GM10266 (cell line): ENCODE data around the gene CCDC15.

Experiments used
- DNase-seq: peaks from one replicate; pipeline ENCODE4 v3.0.0; 2012; ENCODE audit errors: extremely low spot score
- TF ChIP-seq, protein P1 (sequence below): IDR thresholded peaks from 2 replicates; pipeline ENCODE4 v1.5.1; 2012; ENCODE audit warnings: mild to moderate bottlenecking, low read depth; ENCODE audit not compliant: control insufficient read depth, insufficient read depth; ENCODE audit errors: missing control alignments

CCDC15 gene

DNA sequence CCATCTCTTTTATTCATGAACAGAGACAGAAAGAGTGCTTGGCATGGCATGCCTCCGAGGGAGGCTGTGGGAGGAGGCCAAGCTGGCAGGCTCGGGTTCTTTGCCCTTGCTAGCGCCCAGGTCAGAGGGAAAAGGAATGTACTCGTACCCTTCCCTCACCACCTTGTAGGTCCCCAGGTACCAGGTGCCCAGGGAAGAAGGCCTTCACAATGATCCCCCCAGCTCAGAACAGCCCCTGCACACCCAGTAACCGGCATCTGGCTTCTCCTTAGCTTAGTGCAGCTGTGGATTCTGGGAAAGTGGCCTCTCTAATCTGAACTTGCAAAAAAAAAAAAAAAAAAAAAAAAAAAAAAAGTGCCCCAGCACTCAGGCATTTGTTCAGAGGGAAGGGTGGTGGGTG is 33.6 kb upstream of the CCDC15 start:
- DNase-seq, result no peak

DNA sequence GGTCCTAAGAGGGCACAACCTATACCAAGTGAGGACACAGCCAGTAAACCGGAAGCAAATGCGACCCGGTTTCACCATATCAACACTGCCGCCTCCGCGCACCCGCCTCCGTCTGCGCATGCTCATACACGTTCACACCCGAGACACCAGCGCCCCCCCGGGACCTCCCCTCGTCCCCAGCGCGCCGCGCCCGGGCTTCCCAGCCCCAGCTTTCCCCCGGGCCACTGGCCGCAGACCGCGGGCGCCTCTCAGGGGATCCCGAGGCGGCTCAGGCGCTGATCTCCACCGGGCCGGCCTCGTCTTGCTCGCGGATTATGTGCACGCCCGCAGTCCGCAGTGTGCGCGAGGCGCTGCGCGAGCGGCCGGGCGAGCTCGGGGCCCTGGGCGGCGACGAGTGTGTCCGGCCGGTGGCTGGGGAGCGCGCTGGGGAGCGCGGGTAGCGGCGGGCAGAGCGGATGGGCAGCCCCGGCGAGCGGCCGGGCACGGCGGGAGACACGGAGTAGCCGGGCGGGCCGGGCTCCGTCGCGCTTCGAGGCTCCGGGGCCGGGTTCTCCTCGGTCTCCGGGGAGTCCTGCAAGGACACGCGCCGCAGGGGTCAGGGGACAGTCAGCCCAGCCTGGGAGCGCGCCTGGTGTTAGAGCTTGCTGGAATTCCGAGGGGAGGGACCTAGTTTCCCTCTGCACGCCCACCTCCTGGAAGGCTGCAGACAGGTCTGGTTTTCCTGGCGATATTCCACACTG is 33.0 kb upstream of the CCDC15 start:
- peak; percentile 52 for DNase-seq
- TF ChIP-seq, protein P1, sequence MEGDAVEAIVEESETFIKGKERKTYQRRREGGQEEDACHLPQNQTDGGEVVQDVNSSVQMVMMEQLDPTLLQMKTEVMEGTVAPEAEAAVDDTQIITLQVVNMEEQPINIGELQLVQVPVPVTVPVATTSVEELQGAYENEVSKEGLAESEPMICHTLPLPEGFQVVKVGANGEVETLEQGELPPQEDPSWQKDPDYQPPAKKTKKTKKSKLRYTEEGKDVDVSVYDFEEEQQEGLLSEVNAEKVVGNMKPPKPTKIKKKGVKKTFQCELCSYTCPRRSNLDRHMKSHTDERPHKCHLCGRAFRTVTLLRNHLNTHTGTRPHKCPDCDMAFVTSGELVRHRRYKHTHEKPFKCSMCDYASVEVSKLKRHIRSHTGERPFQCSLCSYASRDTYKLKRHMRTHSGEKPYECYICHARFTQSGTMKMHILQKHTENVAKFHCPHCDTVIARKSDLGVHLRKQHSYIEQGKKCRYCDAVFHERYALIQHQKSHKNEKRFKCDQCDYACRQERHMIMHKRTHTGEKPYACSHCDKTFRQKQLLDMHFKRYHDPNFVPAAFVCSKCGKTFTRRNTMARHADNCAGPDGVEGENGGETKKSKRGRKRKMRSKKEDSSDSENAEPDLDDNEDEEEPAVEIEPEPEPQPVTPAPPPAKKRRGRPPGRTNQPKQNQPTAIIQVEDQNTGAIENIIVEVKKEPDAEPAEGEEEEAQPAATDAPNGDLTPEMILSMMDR, result no peak

More for the DNA sequence above, 33.6 kb upstream of the CCDC15 start:
- TF ChIP-seq, protein P1, result no peak

DNA sequence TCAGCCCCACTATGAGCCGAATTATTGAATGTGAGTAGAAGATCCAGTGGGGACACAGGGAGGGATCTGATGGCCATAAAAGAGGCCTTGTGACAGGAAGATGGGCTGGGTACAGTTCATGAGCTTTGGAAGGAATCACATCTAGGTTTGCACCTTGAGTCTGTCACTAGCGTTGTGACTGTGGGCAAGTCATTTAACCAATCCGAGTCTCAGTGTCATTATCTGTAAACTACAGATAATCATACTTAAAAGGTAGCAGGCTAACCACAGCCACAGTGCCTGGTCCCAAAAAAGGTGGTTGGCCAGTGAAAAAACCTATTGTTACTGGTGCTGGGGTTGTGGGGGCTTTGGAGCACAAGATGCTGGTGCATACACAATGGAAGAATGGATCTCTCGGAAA is 31.2 kb upstream of the CCDC15 start:
- no peak for DNase-seq
- TF ChIP-seq, protein P1, result no peak

DNA sequence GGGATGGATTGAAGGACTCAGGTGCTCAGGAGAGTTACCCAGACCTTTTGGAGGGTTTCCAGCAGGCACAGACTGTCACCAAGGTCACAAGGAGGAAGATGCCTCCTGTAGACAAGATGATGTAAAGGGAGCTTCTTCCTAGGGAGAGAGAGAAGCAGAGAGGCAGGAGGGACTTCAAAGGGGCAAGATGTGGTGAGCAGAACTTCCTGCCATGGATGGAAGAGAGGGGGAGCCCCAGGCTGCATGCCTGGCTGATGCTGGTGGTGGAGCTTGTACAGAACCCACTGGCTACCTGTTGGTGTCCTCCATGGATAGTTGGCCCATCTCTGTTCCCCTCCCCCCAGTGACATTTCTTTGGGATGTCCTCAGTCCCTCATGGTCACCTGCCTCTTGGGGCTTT is 30.7 kb upstream of the CCDC15 start:
- no peak for DNase-seq
- TF ChIP-seq, protein P1, result no peak

DNA sequence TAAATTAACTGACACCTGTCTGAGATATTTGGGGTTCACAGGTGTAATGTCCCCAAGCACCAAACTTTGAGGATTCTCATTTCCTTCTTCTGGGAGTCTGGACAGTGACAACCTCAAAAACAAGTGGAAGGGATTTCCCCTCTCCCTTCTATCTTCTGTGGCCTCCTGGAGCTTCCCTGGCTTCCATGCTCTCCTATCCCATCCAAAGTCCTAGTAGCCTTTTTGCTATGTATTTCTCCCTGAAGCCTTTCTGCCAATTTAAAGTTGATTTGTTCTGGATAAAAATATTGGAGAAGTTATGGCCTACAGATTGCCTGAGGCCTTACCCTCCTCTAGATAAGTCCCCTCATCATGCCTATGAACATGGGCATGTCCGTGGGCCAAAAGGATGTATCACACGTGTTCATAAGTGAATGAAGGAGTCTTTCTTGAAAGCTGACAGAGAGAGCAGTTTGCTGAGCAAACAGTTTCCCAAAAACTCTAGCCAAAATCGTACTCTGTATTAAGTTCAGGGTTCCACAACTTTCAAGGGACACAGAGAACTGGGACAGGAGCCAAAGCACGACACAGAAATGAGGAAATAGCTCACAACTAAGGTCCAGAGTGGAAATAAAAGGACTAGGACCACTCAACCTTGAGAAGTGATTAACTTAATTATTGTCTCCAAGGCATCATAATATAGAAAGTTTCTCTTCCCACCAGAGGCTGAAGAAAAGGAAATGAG is 24.9 kb upstream of the CCDC15 start:
- no peak for DNase-seq
- TF ChIP-seq, protein P1, result no peak

DNA sequence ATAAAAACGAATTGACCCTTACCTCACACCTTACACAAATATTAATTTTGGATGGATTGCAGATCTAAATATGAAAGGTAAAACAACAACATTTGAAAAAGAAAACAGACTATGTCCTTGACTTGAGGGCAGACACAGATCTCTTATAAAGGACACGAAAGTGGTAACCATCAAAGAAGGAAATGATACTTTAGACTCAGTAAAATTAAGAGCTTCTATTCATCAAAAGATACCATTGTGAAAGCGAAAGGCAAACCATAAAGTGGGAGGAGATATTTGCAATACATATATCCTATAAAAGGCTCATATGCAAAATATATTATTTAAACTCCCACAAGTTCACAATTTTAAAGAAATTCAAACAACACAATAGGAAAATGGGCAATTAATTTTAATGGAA is 23.2 kb upstream of the CCDC15 start:
- no peak for DNase-seq
- TF ChIP-seq, protein P1, result no peak
